SIG-M5 treated with dmso at 0.1 percent for 504 hours (cell line): Measurements from ENCODE around the gene SFXN1.

Source experiments
- DNase-seq: peaks from one replicate; lab custom pipeline; 2025; ENCODE audit not compliant: unreplicated experiment; lab: John Stamatoyannopoulos, UW

Gene SFXN1

DNA sequence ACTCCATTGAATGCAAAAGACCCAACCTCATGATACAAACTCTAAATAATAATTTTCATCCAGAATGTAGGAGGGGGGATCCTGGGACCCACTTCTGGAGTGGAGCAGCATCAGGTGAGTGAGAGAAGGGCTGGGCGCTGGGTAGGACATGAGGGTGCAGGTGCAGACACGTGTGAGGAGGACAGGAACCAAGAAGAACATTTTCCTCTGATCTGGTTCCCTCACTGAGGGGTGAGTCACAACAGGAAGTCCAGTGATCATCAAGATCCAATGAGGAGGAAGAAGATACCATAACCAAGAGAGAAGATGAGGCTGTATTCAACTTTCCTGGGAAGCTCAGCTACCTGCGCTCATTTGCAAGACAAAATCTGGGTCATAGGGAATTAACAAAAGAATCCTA, 57.4 kb downstream of the SFXN1 start:
- no peak for DNase-seq

DNA sequence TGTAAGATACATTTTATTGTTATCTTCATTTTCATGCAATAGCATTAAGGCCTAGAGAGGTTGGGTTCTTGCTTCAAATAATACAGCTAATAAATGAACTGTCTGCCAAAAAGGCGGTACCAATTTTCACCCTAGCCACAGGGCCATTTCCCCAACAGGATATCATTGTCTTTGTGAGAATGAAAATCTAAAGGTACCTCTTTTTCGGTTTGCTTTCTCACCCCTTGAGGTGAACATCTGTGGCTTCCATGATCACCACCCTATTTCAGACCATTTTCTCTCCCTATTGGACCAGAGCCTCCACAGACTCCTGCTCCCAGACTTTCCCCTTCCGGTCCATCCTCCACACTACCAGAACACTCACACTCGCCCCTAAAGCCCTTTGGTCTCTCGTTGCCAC, 60.2 kb downstream of the SFXN1 start:
- DNase-seq: no peak

DNA sequence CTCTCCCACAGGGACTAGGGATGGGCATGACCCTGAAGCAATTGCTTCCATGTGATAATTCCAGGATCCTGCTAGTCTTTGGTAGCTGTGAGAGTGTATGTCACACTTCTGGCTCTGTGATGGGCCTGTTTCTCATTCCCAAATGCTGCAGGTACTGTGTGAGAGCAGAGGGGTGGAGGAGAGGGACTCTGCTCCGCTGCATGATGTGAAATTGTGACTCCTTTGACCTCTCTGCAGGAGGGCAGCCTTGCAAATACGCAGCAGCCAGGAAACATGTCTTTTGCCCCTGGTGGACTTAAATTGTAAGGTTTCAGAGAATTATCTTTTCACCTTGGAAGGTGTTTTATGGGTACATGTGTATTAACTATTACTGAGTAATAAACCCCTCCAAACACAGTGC, 61.6 kb downstream of the SFXN1 start:
- no peak for DNase-seq

DNA sequence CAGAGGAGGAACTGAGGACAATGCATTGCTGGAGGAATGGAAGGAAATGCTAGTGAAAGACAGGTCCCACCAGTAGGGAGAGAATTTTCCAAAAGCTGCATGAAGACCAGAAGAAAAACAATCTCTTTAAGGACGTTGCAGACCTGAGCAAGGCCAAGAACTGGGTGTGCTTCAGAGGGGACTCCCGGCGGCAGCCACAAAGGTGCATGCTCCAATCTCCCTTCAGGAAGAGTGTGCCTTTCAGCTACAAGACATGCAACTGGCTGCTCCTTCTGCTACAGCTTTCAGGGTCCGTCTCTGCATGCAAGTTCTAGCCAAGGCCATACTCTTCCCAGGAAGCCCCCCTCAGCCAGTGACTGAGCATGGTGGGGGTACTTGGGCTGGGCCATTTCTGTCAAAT, 62.9 kb downstream of the SFXN1 start:
- DNase-seq: no peak

DNA sequence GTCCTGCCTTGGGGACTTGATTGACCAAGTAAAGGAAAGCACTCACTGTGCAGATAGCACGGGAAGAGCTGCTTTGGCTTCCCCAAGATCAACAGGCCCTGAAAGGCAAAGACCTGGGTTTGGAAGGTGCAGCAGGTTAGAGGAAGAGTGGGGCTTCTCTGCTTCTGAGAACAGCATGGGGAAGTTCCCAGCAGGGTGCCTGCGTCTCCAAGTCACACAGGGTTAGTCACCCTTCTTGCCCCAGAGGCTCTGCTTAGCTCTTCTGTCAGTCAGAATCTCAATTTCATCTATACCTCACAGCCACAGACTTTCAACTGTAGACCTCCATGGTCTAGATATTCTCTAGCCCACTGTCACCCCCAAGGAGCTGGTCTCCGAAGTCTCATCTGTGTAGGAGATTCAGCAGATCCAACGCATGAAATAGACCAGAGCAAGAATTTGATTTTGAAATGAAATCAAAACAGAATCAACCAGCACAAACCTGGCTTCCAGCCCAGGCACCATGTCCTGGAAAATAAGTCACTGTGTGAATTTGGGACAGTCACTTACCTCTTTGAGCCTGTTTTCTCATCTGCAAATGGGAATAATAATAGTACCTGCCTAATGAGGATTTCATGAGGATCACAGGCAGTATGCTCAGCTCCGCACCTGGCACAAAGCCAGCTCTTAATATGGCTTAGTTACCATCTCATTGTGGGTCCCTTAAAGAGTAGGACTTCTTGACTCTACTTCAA, 64.0 kb downstream of the SFXN1 start:
- DNase-seq: peak; percentile 88

DNA sequence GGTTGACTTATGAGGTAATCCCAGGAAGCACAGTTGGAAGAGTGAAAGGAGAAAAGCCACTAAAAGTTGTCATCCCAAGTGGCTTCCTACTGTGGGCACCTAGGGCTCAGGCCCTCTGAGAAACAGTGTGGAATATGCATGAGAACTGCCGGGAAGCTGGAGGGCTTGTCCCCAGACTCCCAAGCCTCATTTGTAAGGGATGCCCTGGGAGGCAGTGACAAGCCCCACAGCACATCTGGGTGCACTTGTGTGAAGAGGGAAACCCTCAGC, 64.5 kb downstream of the SFXN1 start:
- DNase-seq: no peak

DNA sequence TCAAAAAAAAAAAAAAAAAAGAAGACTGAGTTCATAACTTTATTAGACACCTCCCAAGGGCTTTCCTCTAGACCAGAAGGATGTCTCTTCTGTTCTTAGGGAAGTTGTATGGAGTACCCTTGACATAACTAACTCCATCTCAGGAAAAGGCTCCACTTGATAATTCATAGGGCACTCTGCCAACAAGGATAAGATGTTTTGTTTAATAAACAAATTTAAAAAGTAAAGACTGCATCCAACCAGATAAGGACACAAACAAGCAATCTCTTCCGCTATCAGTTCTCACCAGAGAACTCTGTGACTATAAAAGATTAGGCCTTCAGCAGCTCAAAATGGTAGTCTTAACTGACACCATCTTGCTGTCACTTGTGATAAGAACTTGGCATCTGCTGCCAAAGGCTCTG, 65.8 kb downstream of the SFXN1 start:
- no peak for DNase-seq

DNA sequence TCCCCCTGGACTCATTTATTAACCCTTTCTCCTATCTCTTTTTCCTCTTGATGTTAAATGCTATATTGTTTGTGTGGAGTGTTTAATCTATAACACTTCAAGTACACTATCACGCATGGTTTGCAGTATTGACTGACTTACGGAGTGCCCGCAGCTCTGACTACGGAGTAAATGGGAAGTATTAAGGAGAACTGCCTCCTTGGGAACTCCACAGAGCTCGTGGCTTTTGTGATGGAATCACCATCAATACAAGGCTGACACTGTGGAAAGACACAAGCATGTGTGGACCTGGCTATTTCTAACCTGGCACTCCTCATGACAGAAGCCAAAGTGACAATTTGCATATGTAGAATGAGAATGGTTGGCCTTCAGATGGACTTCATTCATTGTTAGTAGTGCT, 66.2 kb downstream of the SFXN1 start:
- DNase-seq: no peak

DNA sequence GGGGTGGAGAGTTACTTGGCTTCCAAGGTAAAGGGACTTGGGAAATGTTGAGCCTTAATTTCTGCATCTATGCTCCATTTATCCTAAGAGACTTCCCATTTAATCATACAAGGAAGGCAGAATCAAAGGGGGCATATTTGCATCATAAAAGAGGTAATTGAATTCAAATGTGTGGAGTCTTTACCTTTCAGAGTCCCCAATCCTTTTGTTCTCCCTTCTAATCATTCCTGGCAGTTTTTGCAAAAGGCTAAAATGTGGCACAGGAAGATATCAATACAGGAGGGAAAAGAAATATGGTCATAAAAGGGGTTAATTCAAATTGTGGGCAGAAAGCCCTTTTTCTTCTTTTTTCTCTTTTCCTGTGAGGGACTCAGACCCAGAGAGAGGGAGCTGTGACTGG, 69.5 kb downstream of the SFXN1 start:
- no peak for DNase-seq

DNA sequence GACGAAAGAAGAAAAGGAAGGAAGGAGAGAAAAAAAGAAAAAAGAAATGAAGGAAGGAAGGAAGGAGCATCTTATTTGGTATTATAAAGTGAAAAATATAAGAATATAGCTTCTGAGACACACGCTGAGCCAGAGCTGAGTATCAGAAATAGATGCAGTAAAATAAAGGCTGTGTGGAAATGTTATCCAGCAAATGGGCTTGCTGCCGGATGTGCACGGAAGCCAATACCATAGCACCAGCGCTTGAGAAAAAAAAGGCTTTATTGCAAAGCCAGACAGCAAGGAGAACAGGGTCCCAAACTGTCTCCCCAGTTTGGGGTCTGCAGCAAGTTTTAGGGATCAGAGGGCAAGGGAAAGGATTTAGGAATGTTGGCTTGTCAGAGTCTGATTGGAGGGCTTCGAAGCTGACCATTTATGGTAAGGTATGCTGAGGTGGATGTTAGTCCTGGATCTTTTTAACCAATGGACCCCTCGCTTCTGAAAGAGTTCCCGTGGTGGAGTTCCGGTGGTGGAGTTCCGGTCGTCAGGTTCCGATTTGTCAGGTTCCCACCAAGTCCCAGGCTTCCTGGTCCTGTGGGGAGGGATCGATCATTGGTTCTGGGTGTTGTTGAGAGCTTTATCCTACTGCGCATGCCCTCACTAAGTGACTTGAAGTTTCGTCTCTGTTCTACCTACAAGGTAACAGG, 70.4 kb downstream of the SFXN1 start:
- no peak for DNase-seq

DNA sequence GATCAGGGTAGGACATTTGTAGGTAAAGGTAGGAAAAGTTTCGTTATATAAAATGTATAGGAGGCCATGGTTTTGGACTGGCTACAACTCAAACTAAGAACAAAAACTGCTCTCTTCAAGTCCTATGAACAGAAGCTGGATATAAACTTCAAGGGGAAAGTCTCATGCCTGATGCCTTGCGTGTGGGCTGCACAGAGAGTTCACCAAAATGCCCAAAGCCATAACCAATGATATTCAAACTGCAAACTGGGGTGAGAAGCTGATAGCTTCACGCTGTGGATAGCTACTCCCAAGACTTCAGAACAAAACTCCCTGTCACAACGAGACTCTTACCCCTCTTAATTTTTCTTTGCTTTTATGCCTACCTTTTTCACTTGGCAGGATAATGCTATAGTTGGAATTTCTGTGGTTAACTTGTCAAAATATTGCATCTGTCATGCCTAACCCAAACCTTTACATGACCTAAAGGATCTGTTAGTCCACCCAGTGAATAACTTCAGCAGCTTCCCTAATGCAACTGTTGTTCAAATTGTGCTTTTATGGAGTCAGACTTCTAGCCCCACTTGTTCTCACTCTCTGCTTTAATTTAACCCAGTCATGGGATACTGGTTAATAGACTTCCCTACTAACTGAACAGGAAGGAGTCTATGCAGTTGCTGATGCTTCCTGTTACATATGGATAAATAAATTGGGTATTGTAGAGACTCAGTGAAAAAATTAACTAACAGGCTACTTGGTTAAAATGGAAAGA, 71.9 kb downstream of the SFXN1 start:
- no peak for DNase-seq

DNA sequence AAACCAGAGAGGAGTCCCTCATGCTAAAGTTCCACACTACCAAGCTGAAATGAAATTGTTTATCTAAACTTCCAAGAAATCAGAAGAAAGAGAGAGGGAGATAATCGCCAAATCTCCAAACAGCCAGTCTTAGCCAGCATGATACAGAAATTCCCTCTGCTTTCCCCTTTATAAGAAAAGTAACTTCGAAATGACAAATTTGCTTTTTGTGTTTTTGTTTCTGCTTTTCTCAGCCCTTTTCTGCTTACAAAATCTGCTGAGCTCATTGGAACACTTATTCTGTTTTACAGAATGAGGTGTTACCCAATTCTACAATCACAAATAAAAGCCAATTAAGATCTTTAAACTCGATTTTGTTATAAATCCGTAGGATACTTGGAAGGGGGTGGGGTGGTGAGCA, 72.9 kb downstream of the SFXN1 start:
- no peak for DNase-seq

DNA sequence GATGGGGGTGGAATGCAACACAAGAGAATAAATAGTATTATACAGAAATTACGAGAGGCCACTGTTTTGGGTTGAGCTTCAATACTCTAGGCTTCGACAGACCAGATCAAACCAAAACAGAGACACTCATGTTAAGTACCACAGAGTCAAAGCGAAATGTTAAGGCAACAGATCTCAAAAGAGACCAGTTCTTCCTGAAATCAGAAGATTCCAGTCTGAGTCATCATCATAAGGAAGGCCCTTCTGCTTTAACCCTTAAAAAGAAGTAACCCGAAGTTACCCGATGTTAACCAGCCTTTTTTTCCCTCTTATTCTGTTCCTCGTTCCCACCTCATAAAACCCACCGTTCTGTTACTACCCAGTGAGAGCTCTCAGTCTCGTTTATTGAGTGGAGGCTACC, 75.9 kb downstream of the SFXN1 start:
- DNase-seq: no peak

DNA sequence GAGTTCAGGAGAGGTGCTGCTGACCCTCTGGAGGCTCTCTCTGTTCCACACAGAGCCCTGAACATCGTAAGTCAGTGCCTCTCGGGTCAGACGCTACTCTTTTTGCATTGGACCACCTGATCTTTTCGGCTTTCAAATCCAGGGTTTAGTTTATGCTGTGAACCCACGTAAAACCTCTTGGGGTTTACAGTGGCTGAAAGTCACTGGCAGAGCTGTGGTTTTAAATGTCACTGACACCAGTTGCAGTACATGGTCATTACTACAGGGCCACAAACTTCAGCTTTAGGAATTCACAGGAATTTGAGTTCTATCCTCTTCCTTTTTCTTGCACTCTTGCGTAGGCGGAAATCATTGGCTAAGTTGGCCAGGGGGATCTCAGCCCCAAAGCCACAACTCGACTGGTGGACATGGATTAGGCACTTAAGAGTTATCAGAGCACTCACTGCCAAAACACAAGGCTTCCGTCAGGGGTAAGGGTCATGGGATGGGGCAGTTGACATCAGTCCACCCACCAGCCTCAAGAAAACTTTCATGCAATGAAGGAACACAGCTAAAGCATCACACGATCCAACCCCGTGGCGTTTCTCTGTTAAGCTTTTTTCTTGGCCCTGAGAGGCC, 76.9 kb downstream of the SFXN1 start:
- DNase-seq: no peak

DNA sequence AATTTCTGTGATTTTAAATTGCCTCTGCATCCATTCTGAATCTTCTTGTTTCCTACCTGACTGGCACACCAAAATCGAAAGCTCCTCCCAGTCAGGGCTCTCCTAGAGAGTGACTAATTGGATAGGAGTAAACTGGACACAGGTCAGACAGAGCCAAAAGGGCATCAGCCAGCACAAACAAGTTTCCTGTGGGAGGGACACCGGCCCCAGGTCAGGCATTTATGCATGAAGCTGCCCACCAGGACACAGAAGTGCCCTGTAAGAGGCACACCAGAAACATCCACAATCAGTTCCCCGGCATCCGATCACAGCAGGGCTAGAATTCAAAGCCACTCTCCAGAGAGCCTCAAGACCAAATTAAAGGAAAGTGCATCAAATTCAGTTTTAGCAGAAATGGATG, 78.4 kb downstream of the SFXN1 start:
- DNase-seq: no peak

DNA sequence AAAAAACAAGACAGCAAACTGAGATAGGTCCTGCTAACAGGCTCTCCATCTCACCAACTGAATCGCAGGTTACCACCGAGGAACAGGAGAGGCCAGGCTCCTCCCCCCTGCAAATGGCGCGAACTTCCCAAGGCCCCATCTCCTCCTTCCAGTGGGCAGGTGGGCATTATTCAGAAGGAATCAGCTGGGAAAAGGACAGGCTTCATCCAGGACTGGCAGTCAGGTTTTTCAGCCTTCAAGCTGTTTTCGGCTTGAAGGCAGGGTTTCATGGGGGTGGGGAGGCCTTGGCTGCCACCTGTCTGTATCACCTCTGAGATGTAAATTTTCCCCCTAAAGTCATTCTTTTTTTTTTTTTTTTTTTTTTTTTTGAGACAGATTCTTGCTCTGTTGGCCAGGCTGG, 79.4 kb downstream of the SFXN1 start:
- DNase-seq: no peak

DNA sequence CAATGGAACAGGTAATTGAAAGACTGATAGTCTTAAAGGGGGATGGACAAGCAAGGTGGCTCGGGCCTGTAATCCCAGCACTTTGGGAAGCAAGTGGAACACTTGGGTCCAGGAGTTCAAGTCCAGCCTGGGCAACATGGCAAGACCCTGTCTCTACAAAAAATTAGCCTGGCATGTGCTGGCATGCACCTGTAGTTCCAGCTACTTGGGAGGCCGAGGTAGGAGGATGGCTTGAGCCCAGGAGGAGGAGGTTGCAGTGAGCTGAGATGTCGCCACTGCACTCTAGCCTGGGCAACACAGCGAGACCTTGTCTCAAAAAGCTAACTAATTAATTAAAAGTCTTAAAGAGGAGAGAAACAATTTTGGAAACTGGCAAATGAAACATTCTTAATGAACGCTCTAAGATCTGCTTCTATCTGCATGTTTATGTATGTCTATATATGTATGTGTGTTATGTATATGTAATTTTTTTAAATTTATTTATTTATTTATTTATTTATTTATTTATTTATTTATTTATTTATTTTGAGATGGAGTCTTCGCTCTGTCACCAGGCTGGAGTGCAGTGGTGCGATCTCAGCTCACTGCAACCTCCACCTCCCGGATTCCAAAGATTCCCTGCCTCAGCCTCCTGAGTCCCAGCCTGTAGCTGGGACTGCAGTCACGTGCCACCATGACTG, 80.6 kb downstream of the SFXN1 start:
- no peak for DNase-seq

DNA sequence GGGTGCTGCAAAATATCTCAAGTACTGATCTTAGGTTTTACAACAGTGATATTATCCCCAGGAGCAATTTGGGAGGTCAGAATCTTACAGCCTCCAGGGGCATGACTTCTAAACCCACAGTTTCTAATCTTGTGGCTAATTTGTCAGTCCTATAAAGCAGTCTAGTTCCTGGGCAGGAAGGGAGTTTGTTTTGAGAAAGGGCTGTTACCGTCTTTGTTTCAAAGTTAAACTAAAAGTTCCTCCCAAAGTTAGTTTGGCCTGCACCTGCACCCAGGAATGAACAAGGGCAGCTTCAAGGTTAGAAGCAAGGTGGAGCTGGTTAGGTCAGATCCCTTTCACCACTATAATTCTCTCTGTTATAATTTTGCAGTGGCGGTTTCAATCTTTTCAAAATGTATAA, 81.7 kb downstream of the SFXN1 start:
- DNase-seq: no peak

DNA sequence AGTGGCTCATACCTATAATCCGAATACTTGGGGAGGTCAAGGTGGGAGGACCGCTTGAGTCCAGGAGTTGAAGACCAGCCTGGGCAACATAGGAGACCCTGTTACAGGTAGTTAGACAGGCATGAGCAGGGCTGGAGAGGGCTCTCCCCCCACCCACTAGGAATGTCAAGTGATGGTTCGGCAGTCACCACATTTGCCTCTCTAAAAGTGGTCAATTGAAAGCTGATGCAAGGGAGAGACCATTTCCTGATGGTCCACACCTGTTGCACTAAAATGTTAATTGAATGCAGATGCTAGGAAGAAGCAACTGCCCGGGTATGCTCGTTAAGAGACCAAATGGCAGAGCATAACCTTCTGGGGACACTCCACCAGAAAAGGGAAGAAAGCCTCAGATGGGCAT, 82.7 kb downstream of the SFXN1 start:
- DNase-seq: no peak

DNA sequence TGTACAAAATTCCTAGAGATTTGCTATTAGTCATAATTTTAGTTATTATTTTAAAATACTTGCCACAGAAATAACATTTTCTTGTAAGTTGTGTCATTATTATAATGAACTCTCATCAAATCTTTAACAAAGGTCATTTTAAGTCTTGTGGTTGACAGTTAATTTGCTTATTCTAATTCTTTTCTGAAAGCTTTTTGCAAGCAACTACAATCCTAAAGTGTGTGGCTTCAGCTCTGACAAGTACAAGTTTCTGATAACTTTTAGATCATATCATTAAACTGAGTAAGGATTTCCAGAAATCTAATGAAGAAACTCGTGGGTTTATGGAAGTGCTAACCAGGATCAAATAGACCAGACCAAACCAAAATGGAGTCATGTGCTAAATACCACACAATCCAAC, 86.4 kb downstream of the SFXN1 start:
- DNase-seq: no peak

DNA sequence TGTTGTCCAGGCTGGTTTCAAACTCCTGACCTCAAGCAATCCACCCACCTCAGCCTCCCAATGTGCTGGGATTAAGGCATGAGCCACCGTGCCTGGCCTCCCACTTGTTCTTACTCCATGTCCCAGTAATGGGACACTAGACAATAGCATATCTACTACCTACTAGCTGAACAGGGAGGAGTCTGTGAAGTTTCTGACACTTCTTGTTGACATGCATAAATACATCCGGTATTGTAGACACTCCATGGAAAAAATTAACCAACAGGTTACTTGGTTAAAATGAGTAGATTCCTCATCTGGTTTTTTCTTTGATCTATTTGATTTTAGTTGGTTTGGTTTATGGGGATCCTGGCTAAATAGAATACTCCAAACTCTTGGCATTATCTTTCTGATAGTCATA, 88.3 kb downstream of the SFXN1 start:
- no peak for DNase-seq

DNA sequence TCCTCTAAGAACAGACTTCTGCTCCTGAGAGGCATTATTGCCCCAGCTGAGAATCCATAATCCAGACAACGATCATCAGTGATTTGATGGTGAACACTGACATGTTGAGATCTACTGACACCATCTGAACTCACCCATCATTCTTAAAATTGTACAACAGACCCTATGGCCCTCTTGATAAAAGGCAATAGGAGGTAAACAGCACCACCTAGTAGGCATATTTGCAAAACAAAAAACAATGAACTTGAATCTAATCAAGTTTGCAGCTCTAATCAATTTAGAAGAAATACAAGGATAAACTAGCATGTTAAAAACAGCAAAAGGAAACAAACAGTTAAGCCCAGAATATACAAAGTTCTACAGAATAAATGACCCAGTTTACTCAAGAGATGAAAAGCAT, 89.6 kb downstream of the SFXN1 start:
- DNase-seq: no peak
